SK-N-SH (cell line): ENCODE data around the gene UBE2K.

Experiments
- EP300 ChIP-seq, 2 experiments: IDR thresholded peaks; 2 replicates each; pipeline versions ENCODE4 v1.4.0 to v1.6.1; 2012; ENCODE audit warnings: borderline replicate concordance in 1 of 2, low read depth in 1 of 2, low read length in 1 of 2
- EZH2phosphoT487 ChIP-seq: fragments of 200-600 bp; sonication (generic); IDR thresholded peaks from 2 replicates; pipeline ENCODE4 v1.6.1; 2017; ENCODE audit warnings: low read depth, mixed run types, mild to moderate bottlenecking, antibody characterized with exemption, moderate library complexity, borderline replicate concordance
- PBX3 ChIP-seq: IDR thresholded peaks from 2 replicates; pipeline ENCODE4; 2012
- POLR2AphosphoS5 ChIP-seq: IDR thresholded peaks from 2 replicates; pipeline ENCODE4 v1.6.1; 2012; ENCODE audit warnings: low read depth, low read length
- RAD21 ChIP-seq: IDR thresholded peaks from 2 replicates; pipeline ENCODE4 v1.6.1; 2012; ENCODE audit warnings: mild to moderate bottlenecking, low read length
- REST ChIP-seq: IDR thresholded peaks from 2 replicates; pipeline ENCODE4 v1.6.1; 2012; ENCODE audit warnings: mild to moderate bottlenecking, low read depth, low read length, moderate library complexity
- RFX5 ChIP-seq: IDR thresholded peaks from 2 replicates; pipeline ENCODE4 v1.6.1; 2012; ENCODE audit warnings: mild to moderate bottlenecking, improper control_type of control experiment, low read length
- RXRA ChIP-seq: IDR thresholded peaks from 2 replicates; pipeline ENCODE4 v1.4.0; 2012; ENCODE audit warnings: low read depth, mild to moderate bottlenecking, borderline replicate concordance
- TAF1 ChIP-seq: IDR thresholded peaks from 2 replicates; pipeline ENCODE4 v1.6.1; 2012; ENCODE audit warnings: low read depth, mild to moderate bottlenecking, low read length, moderate library complexity, borderline replicate concordance
- YY1 ChIP-seq: IDR thresholded peaks from 2 replicates; pipeline ENCODE4 v1.4.0; 2012; ENCODE audit warnings: low read depth, mild to moderate bottlenecking
- TF ChIP-seq, protein P1 (sequence below): fragments of 200-600 bp; sonication (generic); IDR thresholded peaks from 2 replicates; pipeline ENCODE4 v1.6.1; 2017; ENCODE audit warnings: antibody characterized with exemption, mild to moderate bottlenecking, moderate library complexity

GRCh38 chr4:39770969-39771724 is 73.2 kb downstream of the UBE2K start:
- TF ChIP-seq, protein P1, sequence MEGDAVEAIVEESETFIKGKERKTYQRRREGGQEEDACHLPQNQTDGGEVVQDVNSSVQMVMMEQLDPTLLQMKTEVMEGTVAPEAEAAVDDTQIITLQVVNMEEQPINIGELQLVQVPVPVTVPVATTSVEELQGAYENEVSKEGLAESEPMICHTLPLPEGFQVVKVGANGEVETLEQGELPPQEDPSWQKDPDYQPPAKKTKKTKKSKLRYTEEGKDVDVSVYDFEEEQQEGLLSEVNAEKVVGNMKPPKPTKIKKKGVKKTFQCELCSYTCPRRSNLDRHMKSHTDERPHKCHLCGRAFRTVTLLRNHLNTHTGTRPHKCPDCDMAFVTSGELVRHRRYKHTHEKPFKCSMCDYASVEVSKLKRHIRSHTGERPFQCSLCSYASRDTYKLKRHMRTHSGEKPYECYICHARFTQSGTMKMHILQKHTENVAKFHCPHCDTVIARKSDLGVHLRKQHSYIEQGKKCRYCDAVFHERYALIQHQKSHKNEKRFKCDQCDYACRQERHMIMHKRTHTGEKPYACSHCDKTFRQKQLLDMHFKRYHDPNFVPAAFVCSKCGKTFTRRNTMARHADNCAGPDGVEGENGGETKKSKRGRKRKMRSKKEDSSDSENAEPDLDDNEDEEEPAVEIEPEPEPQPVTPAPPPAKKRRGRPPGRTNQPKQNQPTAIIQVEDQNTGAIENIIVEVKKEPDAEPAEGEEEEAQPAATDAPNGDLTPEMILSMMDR = no peak
- no peak for TF ChIP-seq RAD21
- no peak for TF ChIP-seq PBX3
- TF ChIP-seq REST = no peak
- no peak for TF ChIP-seq POLR2AphosphoS5
- TF ChIP-seq EP300 (IDR thresholded peaks at IDR 0.05; ENCODE audit: borderline replicate concordance in 1 of 2, low read depth in 1 of 2, low read length in 1 of 2) = no peak
- no peak for TF ChIP-seq EZH2phosphoT487
- no peak for TF ChIP-seq RXRA
- TF ChIP-seq YY1 = no peak
- no peak for TF ChIP-seq TAF1
- no peak for TF ChIP-seq RFX5
